ENCODE measurements around the gene CHD3. TPM values are rescaled to one million over a fixed set of nuclear protein-coding genes. Genes with fewer than 3 reads are reported as not detected.

CHD3 gene
- polyA plus RNA-seq, 1 of the 3 experiments (the other 2 are of a cell fraction), result 56.2 TPM

- TF ChIP-seq REST (IDR thresholded peaks at IDR 0.05; ENCODE audit: low read depth, low read length) (no peak), PBX3 (IDR thresholded peaks at IDR 0.05) (no peak; the same call in 1 of the 2 replicates), GABPA (IDR thresholded peaks at IDR 0.05; ENCODE audit: low read depth) (peak; percentile 15; the same call in 1 of the 2 replicates), ELF1 (IDR thresholded peaks at IDR 0.05) (peak; percentile 71), EZH2phosphoT487 (IDR thresholded peaks at IDR 0.05; ENCODE audit: borderline replicate concordance, low read depth) (no peak)
Observed at GRCh38 chr17:7857713-7858521, 30.7 kb upstream of the CHD3 start, which contains the start of gene CYB5D1 (continued).

GRCh38 chr17:7858522-7858810 is 30.1 kb upstream of the CHD3 start:
- TF ChIP-seq FOXJ3 (CRISPR knock-in tag; IDR thresholded peaks at IDR 0.05), result no peak
- peak; percentile 29 for TF ChIP-seq SMC3 (IDR thresholded peaks at IDR 0.05; ENCODE audit: low read depth, low read length)
- no peak for TF ChIP-seq SIN3A (IDR thresholded peaks at IDR 0.05; ENCODE audit: borderline replicate concordance, low read depth, low read length)
- no peak for TF ChIP-seq RXRA (IDR thresholded peaks at IDR 0.05; ENCODE audit: borderline replicate concordance, low read depth)
- peak; percentile 52 for TF ChIP-seq CTCF (IDR thresholded peaks at IDR 0.05)
- no peak for TF ChIP-seq USF1 (IDR thresholded peaks at IDR 0.05; ENCODE audit: borderline replicate concordance, low read depth)
- TF ChIP-seq RAD21 (IDR thresholded peaks at IDR 0.05; ENCODE audit: low read length), result peak; percentile 30
- 0 out of 2 replicates have a peak, but pooled peaks have one; percentile 44 for TF ChIP-seq YY1 (IDR thresholded peaks at IDR 0.05; ENCODE audit: low read depth)
- TF ChIP-seq NRF1 (IDR thresholded peaks at IDR 0.05; ENCODE audit: low read depth, low read length), result no peak
- H3K9ac ChIP-seq, result peak overlapping the region; percentile 79
- no peaks in the 10 kb centered on the region for H3K27me3 ChIP-seq (ENCODE audit: insufficient read depth)
- H3K9me2 ChIP-seq, result no peaks in the 10 kb centered on the region
- peak overlapping the region; percentile 93 to 100 for H3K27ac ChIP-seq (ENCODE audit: low read depth in 2 of 2, low read length in 1 of 2)
- H3F3A ChIP-seq (replicated peaks; ENCODE audit: insufficient read depth), result peaks cover 16% of the 10 kb centered on the region
- POLR2A ChIA-PET, result interaction anchor here (0.7 kb wide), 1 partner anchor 16 kb away, joined by 3 read pairs; no protein-coding TSS in a partner anchor
- WGBS (ENCODE audit: low lambda C conversion rate), result 39% methylated on average over 20 of the region's 20 CpGs
- no peaks in the 10 kb centered on the region for H3K9me3 ChIP-seq
- H2AFZ ChIP-seq (ENCODE audit: low read depth), result peak overlapping the region; percentile 73; the same call in 1 of the 2 replicates
- CTCF ChIA-PET, result interaction anchor here (0.6 to 9.9 kb wide), 12 partner anchors 23 to 201 kb away, joined by 3 to 143 read pairs (median 5); partner anchors contain the start of gene KDM6B
- H4K20me1 ChIP-seq (ENCODE audit: insufficient read depth), result no peaks in the 10 kb centered on the region; the same call in 1 of the 2 replicates
- peaks cover 23 to 37% of the 10 kb centered on the region in 2 experiments; a peak in 3 of 4 replicates for H3K4me1 ChIP-seq (ENCODE audit: control insufficient read depth in 1 of 2, insufficient read depth in 2 of 2, low read depth in 1 of 2, low read length in 1 of 2)
- peak overlapping the region; percentile 91 for H3K4me2 ChIP-seq
- DNase-seq, result no peak
- H3K4me3 ChIP-seq (ENCODE audit: low read depth in 2 of 2, low read length in 1 of 2), result peak overlapping the region; percentile 72 to 77
- H3K79me2 ChIP-seq (ENCODE audit: insufficient read depth), result peaks cover 17% of the 10 kb centered on the region; the same call in 1 of the 2 replicates
- peaks cover 0 to 38% of the 10 kb centered on the region in 2 experiments for H3K36me3 ChIP-seq (replicated peaks in 1 of 2; ENCODE audit: control insufficient read depth in 1 of 2, insufficient read depth in 2 of 2, low read length in 1 of 2)

Data from SK-N-SH (cell line).